ENCODE results near the gene RASGEF1C. TPM values are rescaled to one million over a fixed set of nuclear protein-coding genes. Genes with fewer than 3 reads are reported as not detected.

RASGEF1C gene
- total RNA-seq, 1 donor from 2014 or later, result 0.26 TPM

- peak overlapping the region; percentile 38 for H3K4me3 Mint-ChIP-seq
Observed at GRCh38 chr5:180088561-180088960, 120.5 kb downstream of the RASGEF1C start.

GRCh38 chr5:180086816-180087399 is 122.1 kb downstream of the RASGEF1C start:
- Mint-ChIP-seq H3K4me3 (no peak overlapping the region), H3K4me1 (peaks cover 57% of the 10 kb centered on the region), H3K27ac (peak overlapping the region; percentile 66), H3K9me3 (peaks cover 10% of the 10 kb centered on the region), H3K27me3 (ENCODE audit: insufficient read depth, low read depth) (peaks cover 8% of the 10 kb centered on the region), H3K36me3 (no peaks in the 10 kb centered on the region)
- Histone ChIP-seq H3K36me3 (no peaks in the 10 kb centered on the region), H3K4me1 (peaks cover 36% of the 10 kb centered on the region), H3K79me2 (ENCODE audit: low read depth) (no peaks in the 10 kb centered on the region), H3K4me2 (no peak overlapping the region), H2AFZ (replicated peaks) (no peak overlapping the region), H3K4me3 (no peak overlapping the region), H3K27me3 (no peaks in the 10 kb centered on the region), H3K9me3 (ENCODE audit: low read depth) (no peaks in the 10 kb centered on the region), H3K27ac (no peak overlapping the region), H3F3A (ENCODE audit: low read depth) (peaks cover 69% of the 10 kb centered on the region), H3K9ac (no peak overlapping the region), H4K20me1 (ENCODE audit: low read depth) (no peaks in the 10 kb centered on the region)
- no peak for DNase-seq (ENCODE audit: low spot score)
- no peak for TF ChIP-seq EZH2 (IDR thresholded peaks at IDR 0.05)
- TF ChIP-seq EZH2phosphoT487 (IDR thresholded peaks at IDR 0.05), result no peak
- no peak for TF ChIP-seq CTCF (IDR thresholded peaks at IDR 0.05)

More at GRCh38 chr5:180088561-180088960, 120.5 kb downstream of the RASGEF1C start:
- H3K79me2 ChIP-seq (ENCODE audit: low read depth), result no peaks in the 10 kb centered on the region
- no peaks in the 10 kb centered on the region for H4K20me1 ChIP-seq (ENCODE audit: low read depth)
- no peak overlapping the region for H3K27ac ChIP-seq
- H3K4me3 ChIP-seq, result no peak overlapping the region
- no peaks in the 10 kb centered on the region for H3K36me3 ChIP-seq
- no peaks in the 10 kb centered on the region for H3K27me3 ChIP-seq
- TF ChIP-seq EZH2 (IDR thresholded peaks at IDR 0.05) (no peak), CTCF (IDR thresholded peaks at IDR 0.05) (no peak), EZH2phosphoT487 (IDR thresholded peaks at IDR 0.05) (no peak)
- Mint-ChIP-seq H3K9me3 (peaks cover 8% of the 10 kb centered on the region), H3K36me3 (no peaks in the 10 kb centered on the region), H3K4me1 (peaks cover 45% of the 10 kb centered on the region), H3K27me3 (ENCODE audit: insufficient read depth, low read depth) (peaks cover 6% of the 10 kb centered on the region), H3K27ac (no peak overlapping the region)
- no peak for DNase-seq (ENCODE audit: low spot score)
- H2AFZ ChIP-seq (replicated peaks), result no peak overlapping the region
- no peaks in the 10 kb centered on the region for H3K9me3 ChIP-seq (ENCODE audit: low read depth)
- no peak overlapping the region for H3K9ac ChIP-seq
- peaks cover 52% of the 10 kb centered on the region for H3F3A ChIP-seq (ENCODE audit: low read depth)
- H3K4me1 ChIP-seq, result peaks cover 23% of the 10 kb centered on the region
- no peak overlapping the region for H3K4me2 ChIP-seq

GRCh38 chr5:180085837-180086236 is 123.2 kb downstream of the RASGEF1C start:
- Mint-ChIP-seq H3K27ac (peak overlapping the region; percentile 90), H3K27me3 (ENCODE audit: insufficient read depth, low read depth) (peaks cover 10% of the 10 kb centered on the region), H3K9me3 (peaks cover 16% of the 10 kb centered on the region), H3K4me1 (peaks cover 54% of the 10 kb centered on the region), H3K4me3 (peak overlapping the region; percentile 33), H3K36me3 (no peaks in the 10 kb centered on the region)
- Histone ChIP-seq H3K4me1 (peaks cover 44% of the 10 kb centered on the region), H3K27ac (peak overlapping the region; percentile 64), H2AFZ (replicated peaks) (peak overlapping the region; percentile 86), H3K36me3 (no peaks in the 10 kb centered on the region), H3K4me2 (peak overlapping the region; percentile 63), H3K9ac (no peak overlapping the region), H3K4me3 (no peak overlapping the region), H3K27me3 (no peaks in the 10 kb centered on the region), H4K20me1 (ENCODE audit: low read depth) (no peaks in the 10 kb centered on the region), H3K9me3 (ENCODE audit: low read depth) (no peaks in the 10 kb centered on the region), H3K79me2 (ENCODE audit: low read depth) (no peaks in the 10 kb centered on the region), H3F3A (ENCODE audit: low read depth) (peaks cover 68% of the 10 kb centered on the region)
- TF ChIP-seq EZH2phosphoT487 (IDR thresholded peaks at IDR 0.05) (no peak), CTCF (IDR thresholded peaks at IDR 0.05) (no peak), EZH2 (IDR thresholded peaks at IDR 0.05) (no peak)
- DNase-seq (ENCODE audit: low spot score), result peak; percentile 65
